ENCODE data around the gene DUXB.

Gene DUXB

DNA sequence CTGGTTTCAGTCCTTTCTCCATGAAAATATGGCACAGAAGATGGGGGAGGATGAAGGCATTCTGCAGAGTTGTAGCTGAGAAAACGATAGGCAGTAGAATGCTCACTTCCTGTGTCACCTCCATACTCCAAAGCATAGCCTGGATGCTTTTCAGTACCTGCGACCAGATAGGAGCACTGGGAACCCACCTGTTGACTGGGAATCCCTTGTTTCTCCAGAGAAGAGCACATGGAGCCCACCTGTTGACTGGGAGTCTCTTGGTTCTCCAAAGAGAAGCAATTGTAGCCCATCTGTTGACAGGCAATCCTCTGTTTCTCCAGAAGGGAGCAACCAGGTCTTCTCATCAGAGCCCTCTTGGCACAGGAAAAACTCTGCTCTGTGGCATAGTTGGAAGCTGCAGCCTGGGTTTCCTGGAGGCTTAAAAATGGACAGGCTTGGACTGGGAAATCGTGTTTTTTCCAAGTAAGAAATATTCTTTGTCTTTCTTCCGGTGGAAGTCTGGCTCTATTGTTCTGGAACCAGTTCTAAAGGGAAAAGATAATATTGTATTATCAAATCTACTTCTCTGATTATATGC is 40.4 kb downstream of the DUXB start (continued):
- TF ChIP-seq, protein P1, sequence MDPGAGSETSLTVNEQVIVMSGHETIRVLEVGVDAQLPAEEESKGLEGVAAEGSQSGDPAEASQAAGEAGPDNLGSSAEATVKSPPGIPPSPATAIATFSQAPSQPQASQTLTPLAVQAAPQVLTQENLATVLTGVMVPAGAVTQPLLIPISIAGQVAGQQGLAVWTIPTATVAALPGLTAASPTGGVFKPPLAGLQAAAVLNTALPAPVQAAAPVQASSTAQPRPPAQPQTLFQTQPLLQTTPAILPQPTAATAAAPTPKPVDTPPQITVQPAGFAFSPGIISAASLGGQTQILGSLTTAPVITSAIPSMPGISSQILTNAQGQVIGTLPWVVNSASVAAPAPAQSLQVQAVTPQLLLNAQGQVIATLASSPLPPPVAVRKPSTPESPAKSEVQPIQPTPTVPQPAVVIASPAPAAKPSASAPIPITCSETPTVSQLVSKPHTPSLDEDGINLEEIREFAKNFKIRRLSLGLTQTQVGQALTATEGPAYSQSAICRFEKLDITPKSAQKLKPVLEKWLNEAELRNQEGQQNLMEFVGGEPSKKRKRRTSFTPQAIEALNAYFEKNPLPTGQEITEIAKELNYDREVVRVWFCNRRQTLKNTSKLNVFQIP (CRISPR knock-in tag; IDR thresholded peaks at IDR 0.05; ENCODE audit: borderline replicate concordance, low read depth): no peak
- TF ChIP-seq PPARA (CRISPR knock-in tag; IDR thresholded peaks at IDR 0.05; ENCODE audit: borderline replicate concordance) (no peak), ZNF70 (CRISPR knock-in tag; IDR thresholded peaks at IDR 0.05) (no peak)

DNA sequence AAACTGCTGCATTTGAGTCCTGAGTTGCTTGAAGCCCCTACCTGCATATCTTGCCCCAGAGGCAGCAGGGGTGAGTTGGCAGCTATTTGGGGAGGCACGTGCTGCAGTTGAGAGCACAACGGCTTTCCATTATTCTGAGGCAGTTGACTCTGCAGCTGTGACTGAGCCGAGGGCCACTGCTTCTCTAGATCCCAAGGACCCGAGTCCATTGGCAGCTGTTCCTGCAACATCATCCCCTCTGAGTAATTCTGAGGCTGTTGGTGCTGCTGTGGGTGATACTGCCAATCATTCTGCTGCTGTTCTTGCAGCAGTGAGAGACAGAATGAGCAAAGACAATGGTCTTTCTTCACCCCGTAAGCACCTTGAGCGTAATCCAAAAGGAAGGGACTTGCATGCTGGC is 40.9 kb downstream of the DUXB start:
- TF ChIP-seq, protein P1 (CRISPR knock-in tag; IDR thresholded peaks at IDR 0.05; ENCODE audit: borderline replicate concordance, low read depth): no peak
- no peak for TF ChIP-seq ZC3H10 (CRISPR knock-in tag; IDR thresholded peaks at IDR 0.05)
- no peak for TF ChIP-seq RARB (CRISPR knock-in tag; IDR thresholded peaks at IDR 0.05)
- no peak for TF ChIP-seq ZFP30 (CRISPR knock-in tag; IDR thresholded peaks at IDR 0.05)
- no peak for TF ChIP-seq OSR1 (CRISPR knock-in tag; IDR thresholded peaks at IDR 0.05)
- TF ChIP-seq, protein P2, sequence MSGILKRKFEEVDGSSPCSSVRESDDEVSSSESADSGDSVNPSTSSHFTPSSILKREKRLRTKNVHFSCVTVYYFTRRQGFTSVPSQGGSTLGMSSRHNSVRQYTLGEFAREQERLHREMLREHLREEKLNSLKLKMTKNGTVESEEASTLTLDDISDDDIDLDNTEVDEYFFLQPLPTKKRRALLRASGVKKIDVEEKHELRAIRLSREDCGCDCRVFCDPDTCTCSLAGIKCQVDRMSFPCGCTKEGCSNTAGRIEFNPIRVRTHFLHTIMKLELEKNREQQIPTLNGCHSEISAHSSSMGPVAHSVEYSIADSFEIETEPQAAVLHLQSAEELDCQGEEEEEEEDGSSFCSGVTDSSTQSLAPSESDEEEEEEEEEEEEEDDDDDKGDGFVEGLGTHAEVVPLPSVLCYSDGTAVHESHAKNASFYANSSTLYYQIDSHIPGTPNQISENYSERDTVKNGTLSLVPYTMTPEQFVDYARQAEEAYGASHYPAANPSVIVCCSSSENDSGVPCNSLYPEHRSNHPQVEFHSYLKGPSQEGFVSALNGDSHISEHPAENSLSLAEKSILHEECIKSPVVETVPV (CRISPR knock-in tag; IDR thresholded peaks at IDR 0.05): no peak
- no peak for TF ChIP-seq TCF4 (CRISPR knock-in tag; IDR thresholded peaks at IDR 0.05; ENCODE audit: borderline replicate concordance)
- TF ChIP-seq, protein P3, sequence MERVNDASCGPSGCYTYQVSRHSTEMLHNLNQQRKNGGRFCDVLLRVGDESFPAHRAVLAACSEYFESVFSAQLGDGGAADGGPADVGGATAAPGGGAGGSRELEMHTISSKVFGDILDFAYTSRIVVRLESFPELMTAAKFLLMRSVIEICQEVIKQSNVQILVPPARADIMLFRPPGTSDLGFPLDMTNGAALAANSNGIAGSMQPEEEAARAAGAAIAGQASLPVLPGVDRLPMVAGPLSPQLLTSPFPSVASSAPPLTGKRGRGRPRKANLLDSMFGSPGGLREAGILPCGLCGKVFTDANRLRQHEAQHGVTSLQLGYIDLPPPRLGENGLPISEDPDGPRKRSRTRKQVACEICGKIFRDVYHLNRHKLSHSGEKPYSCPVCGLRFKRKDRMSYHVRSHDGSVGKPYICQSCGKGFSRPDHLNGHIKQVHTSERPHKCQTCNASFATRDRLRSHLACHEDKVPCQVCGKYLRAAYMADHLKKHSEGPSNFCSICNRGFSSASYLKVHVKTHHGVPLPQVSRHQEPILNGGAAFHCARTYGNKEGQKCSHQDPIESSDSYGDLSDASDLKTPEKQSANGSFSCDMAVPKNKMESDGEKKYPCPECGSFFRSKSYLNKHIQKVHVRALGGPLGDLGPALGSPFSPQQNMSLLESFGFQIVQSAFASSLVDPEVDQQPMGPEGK (CRISPR knock-in tag; IDR thresholded peaks at IDR 0.05; ENCODE audit: borderline replicate concordance): no peak
- ATAC-seq: no peak

DNA sequence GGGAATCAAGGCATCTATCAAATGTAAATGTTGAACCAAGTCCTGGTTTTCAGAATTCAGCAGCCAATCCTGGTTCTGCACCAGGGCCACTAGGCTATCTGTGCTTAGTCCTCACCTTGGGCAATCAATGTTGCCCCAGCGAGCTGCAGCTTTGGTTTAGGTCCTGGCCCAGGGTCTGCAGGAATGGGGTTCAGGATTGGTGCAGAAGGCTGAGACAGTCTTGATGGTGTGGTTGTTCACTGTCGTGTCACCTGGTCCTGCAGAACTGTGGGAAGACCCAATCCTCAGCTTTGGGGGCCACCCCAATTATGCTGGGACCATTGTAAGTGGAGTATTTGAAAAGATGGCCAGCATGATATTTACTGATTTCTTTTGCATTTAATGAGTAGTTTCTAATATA is 43.1 kb downstream of the DUXB start:
- TF ChIP-seq ISL1 (CRISPR knock-in tag; IDR thresholded peaks at IDR 0.05) (no peak), TCF4 (CRISPR knock-in tag; IDR thresholded peaks at IDR 0.05; ENCODE audit: borderline replicate concordance) (no peak), BACH2 (CRISPR knock-in tag; IDR thresholded peaks at IDR 0.05; ENCODE audit: borderline replicate concordance) (no peak), TOX (CRISPR knock-in tag; IDR thresholded peaks at IDR 0.05; ENCODE audit: borderline replicate concordance) (no peak), CSDC2 (CRISPR knock-in tag; IDR thresholded peaks at IDR 0.05) (no peak), ZFP3 (CRISPR knock-in tag; IDR thresholded peaks at IDR 0.05) (no peak), ZNF565 (CRISPR knock-in tag; conservative IDR thresholded peaks at IDR 0.05; ENCODE audit: low read depth) (no peak), ARNTL (CRISPR knock-in tag; IDR thresholded peaks at IDR 0.05; ENCODE audit: borderline replicate concordance, low read depth) (no peak), PPARA (CRISPR knock-in tag; IDR thresholded peaks at IDR 0.05; ENCODE audit: borderline replicate concordance) (no peak), ESRRG (CRISPR knock-in tag; IDR thresholded peaks at IDR 0.05) (no peak), ZNF8 (CRISPR knock-in tag; IDR thresholded peaks at IDR 0.05) (no peak), SNAI2 (CRISPR knock-in tag; IDR thresholded peaks at IDR 0.05) (no peak), GLIS3 (CRISPR knock-in tag; IDR thresholded peaks at IDR 0.05) (no peak), RARB (CRISPR knock-in tag; IDR thresholded peaks at IDR 0.05) (no peak)
- TF ChIP-seq, protein P4, sequence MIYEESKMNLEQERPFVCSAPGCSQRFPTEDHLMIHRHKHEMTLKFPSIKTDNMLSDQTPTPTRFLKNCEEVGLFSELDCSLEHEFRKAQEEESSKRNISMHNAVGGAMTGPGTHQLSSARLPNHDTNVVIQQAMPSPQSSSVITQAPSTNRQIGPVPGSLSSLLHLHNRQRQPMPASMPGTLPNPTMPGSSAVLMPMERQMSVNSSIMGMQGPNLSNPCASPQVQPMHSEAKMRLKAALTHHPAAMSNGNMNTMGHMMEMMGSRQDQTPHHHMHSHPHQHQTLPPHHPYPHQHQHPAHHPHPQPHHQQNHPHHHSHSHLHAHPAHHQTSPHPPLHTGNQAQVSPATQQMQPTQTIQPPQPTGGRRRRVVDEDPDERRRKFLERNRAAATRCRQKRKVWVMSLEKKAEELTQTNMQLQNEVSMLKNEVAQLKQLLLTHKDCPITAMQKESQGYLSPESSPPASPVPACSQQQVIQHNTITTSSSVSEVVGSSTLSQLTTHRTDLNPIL (CRISPR knock-in tag; IDR thresholded peaks at IDR 0.05; ENCODE audit: low read depth): no peak
- TF ChIP-seq, protein P3 (CRISPR knock-in tag; IDR thresholded peaks at IDR 0.05; ENCODE audit: borderline replicate concordance): no peak
- no peak for ATAC-seq

Measured in SK-N-SH treated with all-trans-retinoic acid at 6 μM for 48 hours (cell line).